Astrocyte (in vitro differentiated cells and primary cell): ENCODE data around the gene EFNA5. TPM values are rescaled to one million over a fixed set of nuclear protein-coding genes. Genes with fewer than 3 reads are reported as not detected.

Source experiments
- DNase-seq: peaks from one replicate; pipeline ENCODE4 v3.0.0-alpha.2; 2010; ENCODE audit warnings: low read depth
- FAIRE-seq: peaks from 2 replicates; lab custom pipeline; 2011; peaks lifted over from hg19 to GRCh38; lab: Jason Lieb, UNC
- H2AFZ ChIP-seq: 2 replicates; pipeline ENCODE4 v1.6.0; 2012; ENCODE audit warnings: low read depth, low read length, inconsistent platforms
- H3K27ac ChIP-seq: 2 replicates; pipeline ENCODE4 v1.5.1; 2011; ENCODE audit warnings: low read depth, low read length, inconsistent platforms
- H3K27me3 ChIP-seq: 2 replicates; pipeline ENCODE4 v1.6.0; 2011; ENCODE audit warnings: low read length, inconsistent platforms; ENCODE audit not compliant: insufficient read depth
- H3K36me3 ChIP-seq: 2 replicates; pipeline ENCODE4 v1.5.1; 2011; ENCODE audit warnings: low read length, inconsistent platforms; ENCODE audit not compliant: insufficient read depth
- H3K4me1 ChIP-seq: 2 replicates; pipeline ENCODE4 v1.5.1; 2011; ENCODE audit warnings: low read length, inconsistent platforms; ENCODE audit not compliant: insufficient read depth
- H3K4me2 ChIP-seq: 2 replicates; pipeline ENCODE4 v1.6.0; 2012; ENCODE audit warnings: low read length, inconsistent platforms
- H3K4me3 ChIP-seq: 2 replicates; pipeline ENCODE4 v1.5.1; 2011; ENCODE audit warnings: low read depth, mild to moderate bottlenecking, low read length, inconsistent platforms; ENCODE audit not compliant: insufficient read depth
- H3K79me2 ChIP-seq: 2 replicates; pipeline ENCODE4 v1.6.0; 2012; ENCODE audit warnings: mild to moderate bottlenecking, low read length, inconsistent platforms; ENCODE audit not compliant: insufficient read depth
- H3K9ac ChIP-seq: 2 replicates; pipeline ENCODE4 v1.6.0; 2012; ENCODE audit warnings: mild to moderate bottlenecking, low read length, inconsistent platforms
- H3K9me3 ChIP-seq: 2 replicates; pipeline ENCODE4 v1.5.1; 2012; ENCODE audit warnings: low read depth, mild to moderate bottlenecking, low read length, inconsistent platforms; ENCODE audit not compliant: insufficient read depth
- H4K20me1 ChIP-seq: 2 replicates; pipeline ENCODE4 v1.6.0; 2012; ENCODE audit warnings: low read length, inconsistent platforms; ENCODE audit not compliant: insufficient read depth
- H3K27ac Mint-ChIP-seq: one replicate; pipeline ENCODE4 v1.8.0; 2021; ENCODE audit warnings: mild to moderate bottlenecking, mixed read lengths; ENCODE audit not compliant: unreplicated experiment
- H3K27me3 Mint-ChIP-seq: one replicate; pipeline ENCODE4 v1.8.0; 2021; ENCODE audit warnings: low read depth, mixed read lengths; ENCODE audit not compliant: unreplicated experiment
- H3K36me3 Mint-ChIP-seq: one replicate; pipeline ENCODE4 v1.8.0; 2021; ENCODE audit warnings: low read depth, mixed read lengths; ENCODE audit not compliant: unreplicated experiment
- H3K4me1 Mint-ChIP-seq: one replicate; pipeline ENCODE4 v1.8.0; 2021; ENCODE audit warnings: low read depth, mixed read lengths; ENCODE audit not compliant: unreplicated experiment
- H3K4me3 Mint-ChIP-seq: one replicate; pipeline ENCODE4 v1.8.0; 2021; ENCODE audit warnings: mild to moderate bottlenecking, moderate library complexity, mixed read lengths; ENCODE audit not compliant: unreplicated experiment
- H3K9me3 Mint-ChIP-seq: one replicate; pipeline ENCODE4 v1.8.0; 2021; ENCODE audit warnings: mild to moderate bottlenecking, mixed read lengths; ENCODE audit not compliant: unreplicated experiment
- EZH2 ChIP-seq: IDR thresholded peaks from 2 replicates; pipeline ENCODE4 v1.6.1; 2012; ENCODE audit warnings: mild to moderate bottlenecking, low read length, inconsistent platforms; ENCODE audit not compliant: insufficient read depth
- total RNA-seq: library from RNA; stranded (reverse); gene quantifications from 2 replicates; pipeline ENCODE4 v1.2.1, GENCODE V29; 2021
- TF ChIP-seq, protein P1 (sequence below): IDR thresholded peaks from 2 replicates; pipeline ENCODE4 v1.5.1; 2011; ENCODE audit warnings: low read depth, mild to moderate bottlenecking, inconsistent platforms, low read length, moderate library complexity; ENCODE audit not compliant: insufficient read depth

The EFNA5 gene
- total RNA-seq, 1 donor from 2014 or later = 59.3 TPM

GRCh38 chr5:107640568-107640967, 30.2 kb downstream of the EFNA5 start:
- H3K27ac Mint-ChIP-seq = no peak overlapping the region
- H3K4me3 Mint-ChIP-seq = no peak overlapping the region
- no peaks in the 10 kb centered on the region for H3K36me3 ChIP-seq
- TF ChIP-seq, protein P1, sequence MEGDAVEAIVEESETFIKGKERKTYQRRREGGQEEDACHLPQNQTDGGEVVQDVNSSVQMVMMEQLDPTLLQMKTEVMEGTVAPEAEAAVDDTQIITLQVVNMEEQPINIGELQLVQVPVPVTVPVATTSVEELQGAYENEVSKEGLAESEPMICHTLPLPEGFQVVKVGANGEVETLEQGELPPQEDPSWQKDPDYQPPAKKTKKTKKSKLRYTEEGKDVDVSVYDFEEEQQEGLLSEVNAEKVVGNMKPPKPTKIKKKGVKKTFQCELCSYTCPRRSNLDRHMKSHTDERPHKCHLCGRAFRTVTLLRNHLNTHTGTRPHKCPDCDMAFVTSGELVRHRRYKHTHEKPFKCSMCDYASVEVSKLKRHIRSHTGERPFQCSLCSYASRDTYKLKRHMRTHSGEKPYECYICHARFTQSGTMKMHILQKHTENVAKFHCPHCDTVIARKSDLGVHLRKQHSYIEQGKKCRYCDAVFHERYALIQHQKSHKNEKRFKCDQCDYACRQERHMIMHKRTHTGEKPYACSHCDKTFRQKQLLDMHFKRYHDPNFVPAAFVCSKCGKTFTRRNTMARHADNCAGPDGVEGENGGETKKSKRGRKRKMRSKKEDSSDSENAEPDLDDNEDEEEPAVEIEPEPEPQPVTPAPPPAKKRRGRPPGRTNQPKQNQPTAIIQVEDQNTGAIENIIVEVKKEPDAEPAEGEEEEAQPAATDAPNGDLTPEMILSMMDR = no peak
- TF ChIP-seq EZH2 = no peak
- H3K9me3 ChIP-seq = no peaks in the 10 kb centered on the region
- no peaks in the 10 kb centered on the region for H3K27me3 ChIP-seq
- no peaks in the 10 kb centered on the region for H4K20me1 ChIP-seq
- H3K27me3 Mint-ChIP-seq = no peaks in the 10 kb centered on the region
- H3K36me3 Mint-ChIP-seq = no peaks in the 10 kb centered on the region
- FAIRE-seq (no peak), DNase-seq (no peak)
- peaks cover 6% of the 10 kb centered on the region for H3K4me1 Mint-ChIP-seq
- H3K9ac ChIP-seq = no peak overlapping the region
- no peaks in the 10 kb centered on the region for H3K4me1 ChIP-seq
- no peak overlapping the region for H3K4me3 ChIP-seq
- no peak overlapping the region for H2AFZ ChIP-seq
- H3K27ac ChIP-seq = no peak overlapping the region
- H3K79me2 ChIP-seq = no peaks in the 10 kb centered on the region
- no peaks in the 10 kb centered on the region for H3K9me3 Mint-ChIP-seq
- no peak overlapping the region for H3K4me2 ChIP-seq

GRCh38 chr5:107639990-107640389, 30.7 kb downstream of the EFNA5 start:
- Mint-ChIP-seq H3K4me1 (peaks cover 11% of the 10 kb centered on the region), H3K36me3 (no peaks in the 10 kb centered on the region), H3K9me3 (no peaks in the 10 kb centered on the region), H3K27ac (no peak overlapping the region), H3K27me3 (no peaks in the 10 kb centered on the region), H3K4me3 (no peak overlapping the region)
- H3K4me2 ChIP-seq = no peak overlapping the region
- no peaks in the 10 kb centered on the region for H4K20me1 ChIP-seq
- no peak for DNase-seq
- no peaks in the 10 kb centered on the region for H3K4me1 ChIP-seq
- no peak overlapping the region for H2AFZ ChIP-seq
- no peaks in the 10 kb centered on the region for H3K27me3 ChIP-seq
- H3K9me3 ChIP-seq = no peaks in the 10 kb centered on the region
- H3K9ac ChIP-seq = no peak overlapping the region
- H3K4me3 ChIP-seq = no peak overlapping the region
- H3K27ac ChIP-seq = no peak overlapping the region
- no peaks in the 10 kb centered on the region for H3K36me3 ChIP-seq
- FAIRE-seq = no peak
- no peaks in the 10 kb centered on the region for H3K79me2 ChIP-seq
- no peak for TF ChIP-seq EZH2
- TF ChIP-seq, protein P1 = no peak

DNA sequence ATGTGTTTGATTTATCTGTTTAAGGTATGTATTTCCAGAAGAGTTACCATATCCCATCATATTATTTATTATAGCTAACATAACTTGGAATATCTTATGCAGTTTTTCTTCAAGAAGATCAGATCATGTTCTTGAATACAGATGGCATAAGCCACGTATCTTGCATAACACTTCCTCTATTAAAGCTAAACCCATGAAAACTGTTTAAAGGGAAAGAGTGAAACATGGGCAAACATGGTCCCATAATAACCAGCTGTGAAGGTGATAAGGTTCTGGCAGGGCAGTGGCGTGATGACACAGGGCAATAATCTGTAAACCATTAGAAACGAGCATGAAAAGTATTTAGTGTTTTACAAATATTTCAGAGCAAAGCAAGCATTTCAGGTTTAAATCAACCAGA, 34.2 kb downstream of the EFNA5 start:
- no peak overlapping the region for H2AFZ ChIP-seq
- H3K4me3 ChIP-seq = no peak overlapping the region
- no peaks in the 10 kb centered on the region for H3K9me3 Mint-ChIP-seq
- H3K27me3 ChIP-seq = no peaks in the 10 kb centered on the region
- TF ChIP-seq, protein P1 = no peak
- TF ChIP-seq EZH2 = no peak
- no peaks in the 10 kb centered on the region for H3K9me3 ChIP-seq
- no peaks in the 10 kb centered on the region for H3K27me3 Mint-ChIP-seq
- H4K20me1 ChIP-seq = no peaks in the 10 kb centered on the region
- no peak overlapping the region for H3K27ac Mint-ChIP-seq
- H3K4me2 ChIP-seq = no peak overlapping the region
- no peak overlapping the region for H3K9ac ChIP-seq
- no peaks in the 10 kb centered on the region for H3K36me3 Mint-ChIP-seq
- no peak for FAIRE-seq
- H3K4me1 Mint-ChIP-seq = peaks cover 14% of the 10 kb centered on the region
- no peak overlapping the region for H3K27ac ChIP-seq
- H3K36me3 ChIP-seq = no peaks in the 10 kb centered on the region
- no peaks in the 10 kb centered on the region for H3K79me2 ChIP-seq
- H3K4me1 ChIP-seq = peaks cover 6% of the 10 kb centered on the region
- DNase-seq = no peak
- H3K4me3 Mint-ChIP-seq = no peak overlapping the region
